Effector memory CD4-positive, alpha-beta T cell (primary cell): ENCODE measurements around the gene ADARB2.

Experiments
- DNase-seq, 3 donors: peaks; one replicate each; pipeline ENCODE4 v3.0.0-alpha.2; 2020
- H3K27ac ChIP-seq: 2 replicates; pipeline ENCODE4 v1.7.0; 2013; ENCODE audit warnings: mild to moderate bottlenecking, low read length, moderate library complexity; ENCODE audit not compliant: insufficient read depth, poor library complexity, severe bottlenecking
- H3K27me3 ChIP-seq: replicated peaks from 2 replicates; pipeline ENCODE4 v1.7.0; 2013; ENCODE audit warnings: mild to moderate bottlenecking, low read length; ENCODE audit not compliant: insufficient read depth, control insufficient read depth, poor library complexity, severe bottlenecking
- H3K36me3 ChIP-seq: 2 replicates; pipeline ENCODE4 v1.7.0; 2013; ENCODE audit warnings: mild to moderate bottlenecking, low read length, moderate library complexity; ENCODE audit not compliant: control insufficient read depth, insufficient read depth
- H3K4me1 ChIP-seq: 2 replicates; pipeline ENCODE4 v1.7.0; 2013; ENCODE audit warnings: low read length, mild to moderate bottlenecking; ENCODE audit not compliant: control insufficient read depth, insufficient read depth, poor library complexity, severe bottlenecking
- H3K4me3 ChIP-seq: 2 replicates; pipeline ENCODE4 v1.7.0; 2013; ENCODE audit warnings: low read length, low read depth, mild to moderate bottlenecking; ENCODE audit not compliant: insufficient read depth, poor library complexity, severe bottlenecking
- H3K9me3 ChIP-seq: 2 replicates; pipeline ENCODE4 v1.7.0; 2013; ENCODE audit warnings: mild to moderate bottlenecking, low read length, moderate library complexity; ENCODE audit not compliant: control insufficient read depth

The ADARB2 gene

DNA sequence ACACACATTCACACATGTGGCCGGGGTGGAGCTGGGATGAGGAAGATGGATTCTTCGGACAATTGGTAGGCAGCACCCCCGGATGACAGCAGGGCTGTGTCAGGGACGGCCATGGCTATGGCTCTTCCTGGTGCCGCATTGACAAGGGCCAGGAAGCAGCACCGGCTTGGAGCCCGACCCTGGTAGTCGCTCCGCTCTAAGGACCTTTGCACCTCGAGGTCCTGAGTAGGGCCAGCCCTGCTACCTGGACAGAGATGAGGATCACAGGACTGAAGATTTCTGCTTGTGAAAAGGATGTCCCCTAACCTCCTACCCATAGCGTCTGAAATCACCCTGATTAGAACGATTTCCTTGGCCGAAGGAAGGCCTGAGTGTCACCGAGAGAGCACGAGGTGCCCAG, 134.1 kb downstream of the ADARB2 start:
- Histone ChIP-seq H3K9me3 (no peaks in the 10 kb centered on the region), H3K4me3 (no peak overlapping the region), H3K4me1 (no peaks in the 10 kb centered on the region), H3K27me3 (no peaks in the 10 kb centered on the region), H3K27ac (no peak overlapping the region), H3K36me3 (no peaks in the 10 kb centered on the region)
- no peak for DNase-seq

DNA sequence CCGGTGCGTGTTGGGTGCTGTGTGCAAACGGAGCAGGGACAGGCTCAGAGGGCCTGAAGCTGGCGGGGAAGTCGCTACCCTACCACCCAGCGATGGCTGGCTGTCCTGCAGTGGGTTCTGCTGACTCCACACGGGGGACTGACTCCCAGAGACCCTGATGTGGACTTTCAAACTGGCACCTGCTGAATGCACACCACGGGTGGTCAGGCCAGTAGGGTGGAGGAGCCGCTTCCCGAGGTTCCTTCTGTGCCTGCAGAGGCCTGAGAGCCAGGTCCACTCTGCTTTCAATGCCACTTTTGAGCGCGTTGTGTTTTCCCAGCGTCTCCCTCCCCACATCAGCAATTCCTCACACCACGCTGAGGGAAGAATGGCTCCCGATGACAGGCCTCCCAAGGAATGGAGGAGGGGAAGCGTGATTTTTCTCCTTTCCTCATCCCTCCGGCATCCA, 135.3 kb downstream of the ADARB2 start:
- no peaks in the 10 kb centered on the region for H3K36me3 ChIP-seq
- no peaks in the 10 kb centered on the region for H3K9me3 ChIP-seq
- no peak overlapping the region for H3K27ac ChIP-seq
- no peaks in the 10 kb centered on the region for H3K27me3 ChIP-seq
- no peak overlapping the region for H3K4me3 ChIP-seq
- no peaks in the 10 kb centered on the region for H3K4me1 ChIP-seq
- no peak for DNase-seq

DNA sequence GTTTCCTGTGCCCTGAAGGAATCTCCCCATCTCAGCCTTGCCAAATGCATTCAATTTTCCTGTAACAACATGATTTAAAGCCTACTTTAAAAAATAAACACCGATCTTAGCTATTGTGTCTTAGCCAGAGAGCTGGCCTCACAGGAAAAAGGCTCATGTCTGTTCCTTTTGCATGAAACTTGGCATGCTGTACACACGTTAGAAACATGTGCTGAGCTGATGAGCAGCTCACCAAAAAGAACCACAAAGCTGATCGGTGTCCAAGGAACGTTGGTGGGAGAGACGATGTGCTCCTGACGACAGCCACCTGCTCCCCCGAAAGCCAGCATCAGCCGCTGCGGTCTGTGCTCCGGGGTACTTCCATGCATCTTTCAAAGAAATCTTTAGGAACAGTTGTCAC, 135.9 kb downstream of the ADARB2 start:
- H3K27ac ChIP-seq, result no peak overlapping the region
- H3K27me3 ChIP-seq, result no peaks in the 10 kb centered on the region

DNA sequence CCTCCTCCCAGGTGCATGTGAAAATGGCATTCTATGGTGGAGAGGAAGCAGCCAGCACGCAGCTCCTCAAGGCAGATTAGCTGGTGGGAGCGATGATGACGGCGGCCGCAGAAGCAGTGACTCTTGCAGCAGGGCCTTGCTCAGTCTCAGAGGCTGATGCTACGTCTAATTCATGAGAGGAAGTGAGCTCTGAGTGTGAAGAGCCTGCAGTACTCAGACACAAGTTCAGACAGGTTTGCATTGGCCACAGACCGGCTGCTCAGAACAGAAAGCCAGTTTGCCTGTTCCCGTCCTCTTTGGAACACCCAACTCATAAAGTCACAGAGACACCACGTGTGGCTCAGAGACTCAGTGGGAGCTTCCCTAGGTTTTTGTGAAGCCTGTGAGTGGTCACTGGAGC, 136.5 kb downstream of the ADARB2 start:
- no peak overlapping the region for H3K4me3 ChIP-seq
- no peaks in the 10 kb centered on the region for H3K9me3 ChIP-seq
- no peaks in the 10 kb centered on the region for H3K36me3 ChIP-seq
- H3K4me1 ChIP-seq, result no peaks in the 10 kb centered on the region
- no peak overlapping the region for H3K27ac ChIP-seq
- no peaks in the 10 kb centered on the region for H3K27me3 ChIP-seq
- no peak for DNase-seq

More for the DNA sequence above, 135.9 kb downstream of the ADARB2 start:
- no peaks in the 10 kb centered on the region for H3K9me3 ChIP-seq
- no peaks in the 10 kb centered on the region for H3K36me3 ChIP-seq
- no peak for DNase-seq
- H3K4me1 ChIP-seq, result no peaks in the 10 kb centered on the region
- H3K4me3 ChIP-seq, result no peak overlapping the region

DNA sequence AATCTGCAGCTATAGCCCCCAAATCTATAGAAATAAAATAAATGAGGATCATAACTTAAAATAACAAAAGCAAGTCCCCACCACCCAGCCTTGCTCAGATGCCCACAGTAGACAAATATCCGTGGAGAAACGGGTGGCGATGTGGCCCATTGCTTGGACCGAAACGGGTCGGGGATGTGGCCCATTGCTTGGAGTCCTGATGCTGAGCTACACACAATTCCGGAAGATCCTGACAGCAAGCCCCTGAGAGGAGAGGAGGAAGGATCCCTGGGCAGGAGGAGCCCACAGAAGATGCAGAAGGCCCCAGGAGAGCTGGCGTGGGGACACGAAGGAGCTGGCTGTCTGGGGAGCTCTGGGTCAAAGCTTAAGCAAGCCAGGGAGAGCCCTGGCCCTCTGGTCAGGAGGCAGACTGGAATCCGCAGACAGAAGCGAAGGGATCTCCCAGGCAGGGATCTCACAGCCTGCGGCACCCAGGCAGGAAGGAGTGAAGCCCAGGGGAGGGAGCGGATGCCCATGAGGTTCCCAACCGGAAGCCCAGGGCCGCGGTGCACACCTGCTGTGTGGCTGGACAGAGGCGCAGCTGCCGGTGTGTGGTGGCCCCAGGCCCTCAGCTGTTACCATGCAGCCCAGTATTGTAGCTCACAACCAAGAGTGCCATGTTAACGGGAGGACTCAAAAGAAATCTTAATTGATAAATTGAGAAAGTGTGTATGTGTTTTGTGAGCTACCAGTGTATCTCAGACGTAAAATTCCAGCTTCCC, 138.8 kb downstream of the ADARB2 start:
- Histone ChIP-seq H3K4me1 (no peaks in the 10 kb centered on the region), H3K27ac (no peak overlapping the region), H3K9me3 (no peaks in the 10 kb centered on the region), H3K36me3 (no peaks in the 10 kb centered on the region), H3K27me3 (no peaks in the 10 kb centered on the region), H3K4me3 (no peak overlapping the region)
- DNase-seq, result no peak

DNA sequence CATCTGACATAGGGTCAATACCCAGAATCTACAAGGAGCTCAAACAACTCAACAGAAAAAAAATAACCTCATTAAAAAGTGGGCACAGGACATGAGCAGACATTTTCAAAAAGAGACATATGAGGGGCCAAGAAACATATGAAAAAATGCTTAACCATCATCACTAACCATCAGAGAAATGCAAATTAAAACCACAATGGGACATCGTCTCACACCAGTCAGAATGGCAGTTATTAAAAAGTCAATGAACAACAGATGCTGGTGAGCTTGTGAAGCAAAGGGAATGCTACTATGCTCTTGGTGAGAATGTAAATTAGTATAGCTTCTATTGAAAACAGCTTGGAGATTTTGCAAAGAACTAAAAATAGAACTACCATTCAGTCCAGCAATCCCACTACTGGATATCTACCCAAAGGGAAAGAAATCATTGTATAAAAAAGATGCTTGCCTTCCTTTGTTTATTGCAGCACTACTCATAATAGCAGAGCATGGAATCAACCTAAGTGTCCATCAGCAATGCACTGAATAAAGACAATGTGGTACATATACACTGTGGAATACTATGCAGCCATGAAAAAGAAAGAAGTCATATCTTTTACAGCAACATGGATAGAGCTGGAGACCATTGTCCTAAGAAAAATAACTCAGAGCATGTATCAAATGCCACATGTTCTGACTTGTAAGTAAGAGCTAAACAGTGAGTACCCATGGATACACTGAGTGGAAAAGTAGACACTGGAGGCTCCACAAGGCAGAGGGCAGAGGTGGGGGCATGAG, 139.8 kb downstream of the ADARB2 start:
- Histone ChIP-seq H3K27ac (no peak overlapping the region), H3K27me3 (no peaks in the 10 kb centered on the region), H3K36me3 (no peaks in the 10 kb centered on the region), H3K9me3 (no peaks in the 10 kb centered on the region), H3K4me3 (no peak overlapping the region), H3K4me1 (no peaks in the 10 kb centered on the region)
- no peak for DNase-seq

DNA sequence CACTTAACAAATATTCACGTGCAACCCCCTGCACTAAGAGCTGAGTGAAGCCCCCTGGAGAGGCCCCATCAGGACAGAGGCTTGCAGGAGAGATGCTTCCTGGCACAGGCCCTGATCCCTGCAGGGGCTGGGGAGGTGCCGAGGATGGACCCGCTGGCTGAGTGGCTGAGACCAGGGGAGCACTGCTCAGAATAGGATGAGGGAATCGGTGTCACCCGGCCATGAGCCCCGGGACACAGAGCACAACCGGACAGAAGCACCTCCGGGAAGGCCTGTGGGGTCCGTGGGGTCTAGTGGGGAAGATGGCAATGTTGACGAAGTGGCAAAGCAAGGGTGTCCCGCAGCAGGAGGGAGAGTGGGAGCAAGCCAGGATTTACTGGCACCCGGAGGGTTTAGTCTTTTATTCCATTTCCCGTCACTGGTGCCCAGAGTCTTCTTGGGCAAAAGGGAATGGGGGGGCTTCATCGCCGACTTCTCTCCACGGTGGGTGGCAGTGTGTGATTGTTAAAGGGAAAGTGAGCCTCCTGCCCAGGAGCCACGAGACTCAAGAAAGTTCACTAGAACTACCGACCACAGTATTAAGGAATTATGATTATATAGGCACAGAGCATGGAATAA, 140.7 kb downstream of the ADARB2 start:
- H3K4me1 ChIP-seq, result no peaks in the 10 kb centered on the region
- H3K4me3 ChIP-seq, result no peak overlapping the region
- no peak overlapping the region for H3K27ac ChIP-seq
- H3K9me3 ChIP-seq, result no peaks in the 10 kb centered on the region
- no peaks in the 10 kb centered on the region for H3K36me3 ChIP-seq
- DNase-seq, result no peak
- no peaks in the 10 kb centered on the region for H3K27me3 ChIP-seq

DNA sequence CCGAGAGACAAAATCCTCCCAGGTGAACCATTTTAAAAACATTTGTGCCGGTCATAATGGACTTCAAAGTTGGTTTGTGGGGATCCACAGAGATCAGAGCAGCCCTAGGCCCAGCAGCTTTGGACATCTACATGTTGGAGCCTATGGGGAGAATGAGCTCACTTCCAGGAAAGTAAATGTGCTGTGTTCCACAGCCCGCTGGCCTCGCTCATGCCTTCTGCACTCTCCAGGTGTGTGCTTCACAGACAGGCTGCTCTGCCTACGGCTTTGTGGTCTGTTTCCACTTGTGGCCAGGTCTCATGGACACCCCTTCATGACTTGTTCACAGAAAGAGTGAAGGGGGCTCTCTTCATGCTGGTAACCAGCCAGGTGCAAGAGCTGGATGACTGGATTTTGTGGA, 141.6 kb downstream of the ADARB2 start:
- H3K36me3 ChIP-seq, result no peaks in the 10 kb centered on the region
- no peak overlapping the region for H3K4me3 ChIP-seq
- no peaks in the 10 kb centered on the region for H3K27me3 ChIP-seq
- no peak overlapping the region for H3K27ac ChIP-seq
- no peaks in the 10 kb centered on the region for H3K4me1 ChIP-seq
- H3K9me3 ChIP-seq, result no peaks in the 10 kb centered on the region
- DNase-seq, result no peak

DNA sequence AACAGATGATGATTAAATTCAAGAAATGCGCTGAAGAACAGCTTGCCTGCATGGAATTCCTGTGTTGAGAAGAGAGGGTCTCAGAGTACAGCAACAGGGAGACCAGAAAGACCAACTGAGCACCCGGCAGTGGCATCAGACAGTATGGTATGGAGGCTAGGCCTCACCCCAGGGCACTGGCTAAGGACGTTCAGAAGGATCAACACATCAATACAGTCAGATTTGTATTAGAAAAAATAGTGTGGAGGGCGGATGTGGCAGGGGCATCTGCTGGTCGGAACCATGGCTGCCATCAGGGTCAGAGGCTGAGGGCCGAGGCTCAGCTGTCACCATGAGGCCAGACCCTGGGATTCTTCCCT, 142.1 kb downstream of the ADARB2 start:
- Histone ChIP-seq H3K4me1 (no peaks in the 10 kb centered on the region), H3K9me3 (no peaks in the 10 kb centered on the region), H3K4me3 (no peak overlapping the region), H3K27me3 (no peaks in the 10 kb centered on the region), H3K27ac (no peak overlapping the region), H3K36me3 (no peaks in the 10 kb centered on the region)
- no peak for DNase-seq
